Esophagus squamous epithelium (tissue), 4 donors: ENCODE measurements around the gene MDGA2.

Experiments
- POLR2A ChIP-seq, 4 donors: fragments of 450-650 bp; IDR thresholded peaks; one replicate each; pipeline ENCODE4 v1.6.1; 2017; ENCODE audit warnings: antibody characterized with exemption in 4 of 4, mild to moderate bottlenecking in 4 of 4, moderate library complexity in 3 of 4
- TF ChIP-seq, protein P1 (sequence below), 6 experiments: fragments of 450-650 bp in 4 of 6; fragments of 200-600 bp in 2 of 6; sonication (generic) in 2 of 6; IDR thresholded peaks; one replicate each; pipeline ENCODE4 v1.5.1; 2016 to 2019; ENCODE audit warnings: antibody characterized with exemption in 6 of 6, mild to moderate bottlenecking in 4 of 6, moderate library complexity in 4 of 6

- no peak for TF ChIP-seq POLR2A (IDR thresholded peaks at IDR 0.05)
- TF ChIP-seq, protein P1, sequence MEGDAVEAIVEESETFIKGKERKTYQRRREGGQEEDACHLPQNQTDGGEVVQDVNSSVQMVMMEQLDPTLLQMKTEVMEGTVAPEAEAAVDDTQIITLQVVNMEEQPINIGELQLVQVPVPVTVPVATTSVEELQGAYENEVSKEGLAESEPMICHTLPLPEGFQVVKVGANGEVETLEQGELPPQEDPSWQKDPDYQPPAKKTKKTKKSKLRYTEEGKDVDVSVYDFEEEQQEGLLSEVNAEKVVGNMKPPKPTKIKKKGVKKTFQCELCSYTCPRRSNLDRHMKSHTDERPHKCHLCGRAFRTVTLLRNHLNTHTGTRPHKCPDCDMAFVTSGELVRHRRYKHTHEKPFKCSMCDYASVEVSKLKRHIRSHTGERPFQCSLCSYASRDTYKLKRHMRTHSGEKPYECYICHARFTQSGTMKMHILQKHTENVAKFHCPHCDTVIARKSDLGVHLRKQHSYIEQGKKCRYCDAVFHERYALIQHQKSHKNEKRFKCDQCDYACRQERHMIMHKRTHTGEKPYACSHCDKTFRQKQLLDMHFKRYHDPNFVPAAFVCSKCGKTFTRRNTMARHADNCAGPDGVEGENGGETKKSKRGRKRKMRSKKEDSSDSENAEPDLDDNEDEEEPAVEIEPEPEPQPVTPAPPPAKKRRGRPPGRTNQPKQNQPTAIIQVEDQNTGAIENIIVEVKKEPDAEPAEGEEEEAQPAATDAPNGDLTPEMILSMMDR (IDR thresholded peaks at IDR 0.05) = no peak
Observed at GRCh38 chr14:47322751-47323150, 352.7 kb downstream of the MDGA2 start.
